ENCODE data around the gene ADCK1. TPM values are rescaled to one million over a fixed set of nuclear protein-coding genes. Genes with fewer than 3 reads are reported as not detected.

The ADCK1 gene
- total RNA-seq, 1 donor from 2014 or later, result 10.3 TPM

GRCh38 chr14:77979666-77980351 is 179.9 kb downstream of the ADCK1 start:
- Histone ChIP-seq H3K4me1 (peaks cover 7% of the 10 kb centered on the region), H3K4me3 (no peak overlapping the region), H3K27me3 (ENCODE audit: low read depth) (peaks cover 48% of the 10 kb centered on the region), H3K27ac (replicated peaks) (no peak overlapping the region), H3K36me3 (no peaks in the 10 kb centered on the region), H3K9me3 (replicated peaks) (no peaks in the 10 kb centered on the region)
- intact Hi-C loops (cut with micrococcal nuclease), result no loop called here
- TF ChIP-seq CTCF (IDR thresholded peaks at IDR 0.05; ENCODE audit: borderline replicate concordance), result no peak
- no peak for DNase-seq

GRCh38 chr14:77980475-77981321 is 180.8 kb downstream of the ADCK1 start:
- TF ChIP-seq CTCF (IDR thresholded peaks at IDR 0.05; ENCODE audit: borderline replicate concordance), result no peak
- no peak for DNase-seq
- Histone ChIP-seq H3K27me3 (ENCODE audit: low read depth) (peaks cover 48% of the 10 kb centered on the region), H3K4me3 (peak overlapping the region; percentile 63), H3K27ac (replicated peaks) (no peak overlapping the region), H3K4me1 (peaks cover 7% of the 10 kb centered on the region), H3K9me3 (replicated peaks) (no peaks in the 10 kb centered on the region), H3K36me3 (no peaks in the 10 kb centered on the region)
- intact Hi-C loops (cut with micrococcal nuclease), result no loop called here

Other genes with a start within 250 kb of the ADCK1 start
- gene SPTLC2, start 183.5 kb upstream of the ADCK1 start, total RNA-seq, result 11.5 TPM
- gene ALKBH1, start 92.1 kb upstream of the ADCK1 start, total RNA-seq, result 14.1 TPM
- gene SLIRP, start 92.0 kb upstream of the ADCK1 start, total RNA-seq, result 204 TPM
- 52.6 TPM for gene SNW1, start 39.0 kb upstream of the ADCK1 start, total RNA-seq

Measured in left ventricle myocardium inferior (tissue), 1 donor.